Fibroblast of the aortic adventitia (primary cell): Measurements from ENCODE around the gene ATP5PB. TPM values are rescaled to one million over a fixed set of nuclear protein-coding genes. Genes with fewer than 3 reads are reported as not detected.

ENCODE experiments used
- DNase-seq: peaks from one replicate; pipeline ENCODE4 v3.0.0-alpha.2; 2010; ENCODE audit warnings: low read depth
- H3K4me3 ChIP-seq: 2 replicates; pipeline ENCODE4 v1.5.1; 2011; ENCODE audit warnings: low read depth, mild to moderate bottlenecking, control low read depth, low read length, moderate library complexity
- total RNA-seq: library from RNA; depleted of rRNA; stranded (reverse); fragments of >200 nt; gene quantifications from 2 replicates; pipeline ENCODE4 v1.2.3, GENCODE V29; 2012; ENCODE audit warnings: low replicate concordance
- TF ChIP-seq, protein P1 (sequence below): IDR thresholded peaks from 2 replicates; pipeline ENCODE4 v1.5.1; 2011; ENCODE audit warnings: mild to moderate bottlenecking, low read length, control low read depth, inconsistent platforms; ENCODE audit not compliant: insufficient read depth

The ATP5PB gene
- total RNA-seq, 1 donor = 301 TPM

- no peak overlapping the region for H3K4me3 ChIP-seq
- no peak for DNase-seq
- TF ChIP-seq, protein P1, sequence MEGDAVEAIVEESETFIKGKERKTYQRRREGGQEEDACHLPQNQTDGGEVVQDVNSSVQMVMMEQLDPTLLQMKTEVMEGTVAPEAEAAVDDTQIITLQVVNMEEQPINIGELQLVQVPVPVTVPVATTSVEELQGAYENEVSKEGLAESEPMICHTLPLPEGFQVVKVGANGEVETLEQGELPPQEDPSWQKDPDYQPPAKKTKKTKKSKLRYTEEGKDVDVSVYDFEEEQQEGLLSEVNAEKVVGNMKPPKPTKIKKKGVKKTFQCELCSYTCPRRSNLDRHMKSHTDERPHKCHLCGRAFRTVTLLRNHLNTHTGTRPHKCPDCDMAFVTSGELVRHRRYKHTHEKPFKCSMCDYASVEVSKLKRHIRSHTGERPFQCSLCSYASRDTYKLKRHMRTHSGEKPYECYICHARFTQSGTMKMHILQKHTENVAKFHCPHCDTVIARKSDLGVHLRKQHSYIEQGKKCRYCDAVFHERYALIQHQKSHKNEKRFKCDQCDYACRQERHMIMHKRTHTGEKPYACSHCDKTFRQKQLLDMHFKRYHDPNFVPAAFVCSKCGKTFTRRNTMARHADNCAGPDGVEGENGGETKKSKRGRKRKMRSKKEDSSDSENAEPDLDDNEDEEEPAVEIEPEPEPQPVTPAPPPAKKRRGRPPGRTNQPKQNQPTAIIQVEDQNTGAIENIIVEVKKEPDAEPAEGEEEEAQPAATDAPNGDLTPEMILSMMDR = no peak
These were observed 2.7 kb upstream of the ATP5PB start for GRCh38 chr1:111446546-111446945.

DNA sequence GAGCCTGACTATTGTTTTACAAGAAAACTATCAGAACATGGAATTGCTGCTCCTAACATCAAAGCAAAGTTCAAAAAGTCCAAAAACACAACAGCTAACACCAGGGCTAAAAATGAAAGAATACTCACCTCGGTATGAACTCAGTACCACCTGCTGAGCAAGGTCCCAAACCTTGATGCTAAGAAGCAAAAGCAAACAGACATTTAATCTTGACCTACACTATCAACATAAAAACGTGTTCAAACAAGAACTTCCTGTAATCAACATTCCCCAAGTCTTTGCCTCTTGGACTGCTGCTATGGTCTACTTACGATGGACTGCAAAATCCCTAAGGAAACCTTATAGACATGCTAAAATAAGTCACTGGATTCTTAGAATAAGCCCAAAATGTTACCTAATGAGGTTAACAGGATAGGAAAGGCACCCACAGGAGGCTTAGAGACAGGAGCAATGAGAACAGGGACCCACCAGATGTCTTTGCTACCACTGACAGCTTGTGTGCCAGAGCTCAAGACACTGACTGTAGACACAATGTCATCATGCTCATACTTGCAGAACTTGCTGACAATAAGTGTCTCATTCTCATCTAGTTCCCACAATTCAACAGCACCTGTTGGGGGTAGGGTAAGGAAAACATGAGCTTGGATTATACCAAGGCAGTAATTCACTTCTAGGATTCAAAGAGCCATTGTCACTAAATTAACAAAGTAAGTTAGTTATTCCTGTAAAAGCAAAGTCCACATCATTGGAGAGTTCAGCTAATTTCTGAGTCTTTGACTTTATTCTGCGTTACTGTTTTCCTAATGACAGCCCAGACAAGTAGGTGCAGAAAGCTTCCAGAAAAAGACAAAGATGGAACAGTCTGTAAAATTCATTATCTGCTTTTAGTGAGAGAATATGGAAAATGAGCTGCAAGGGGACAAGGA is 2.0 kb upstream of the ATP5PB start:
- H3K4me3 ChIP-seq = peak overlapping the region; percentile 88
- DNase-seq = no peak
- TF ChIP-seq, protein P1 = no peak

DNA sequence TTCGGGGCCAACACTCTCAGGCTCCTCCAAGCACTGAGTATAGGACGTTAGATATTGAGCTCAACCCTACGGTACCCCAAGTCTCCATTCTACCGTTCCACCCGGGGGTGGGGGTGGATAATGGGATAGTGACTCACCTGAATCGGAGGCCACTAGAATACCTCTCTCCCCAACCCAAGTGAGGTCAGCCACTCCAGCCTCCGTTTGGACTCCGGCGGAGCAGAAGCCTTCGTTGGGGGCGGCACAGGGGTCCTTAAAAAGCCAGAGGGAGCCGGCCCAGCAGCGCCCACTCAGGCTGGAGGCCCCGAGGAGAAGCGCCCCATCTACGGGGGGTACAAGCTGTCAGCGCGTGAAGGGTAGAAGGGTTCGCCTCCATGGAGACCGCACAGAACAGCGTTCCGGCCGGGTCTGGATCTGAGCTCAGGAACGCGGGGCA is 764 bp upstream of the ATP5PB start:
- DNase-seq = no peak
- TF ChIP-seq, protein P1 = no peak
- H3K4me3 ChIP-seq = peak overlapping the region; percentile 88

GRCh38 chr1:111449703-111450017 is 396 bp downstream of the ATP5PB start:
- DNase-seq = no peak
- peak overlapping the region; percentile 99 for H3K4me3 ChIP-seq
- TF ChIP-seq, protein P1 = no peak

GRCh38 chr1:111450185-111450584 is 921 bp downstream of the ATP5PB start:
- TF ChIP-seq, protein P1 = no peak
- no peak for DNase-seq
- peak overlapping the region; percentile 99 for H3K4me3 ChIP-seq

DNA sequence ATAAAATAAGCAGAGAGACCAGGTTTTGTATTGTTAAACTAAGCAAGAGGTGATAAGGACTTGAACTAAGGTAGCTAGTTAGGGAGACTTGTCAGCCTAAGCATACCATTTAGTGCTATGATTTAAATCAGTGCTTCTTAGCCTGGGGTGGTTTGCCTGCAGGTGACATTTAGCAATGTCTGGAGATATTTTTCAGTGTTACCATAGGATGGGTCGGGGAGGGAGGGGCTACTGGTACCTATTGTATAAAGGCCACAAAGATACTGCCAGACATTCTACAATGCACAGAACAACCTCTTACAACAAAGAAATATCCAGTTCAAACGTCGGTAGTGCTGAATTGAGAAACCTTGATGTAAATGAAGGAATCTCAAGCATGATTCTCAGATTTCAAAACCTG is 3.3 kb downstream of the ATP5PB start:
- TF ChIP-seq, protein P1 = no peak
- no peak overlapping the region for H3K4me3 ChIP-seq
- DNase-seq = no peak
